H9 (cell line): Measurements from ENCODE around the gene TPP1. TPM values are rescaled to one million over a fixed set of nuclear protein-coding genes. Genes with fewer than 3 reads are reported as not detected.
A peak's percentile ranks its signal among the peaks of the same experiment; 100 is the strongest.

Experiments
- DNase-seq: peaks from one replicate; pipeline ENCODE4 v3.0.0-alpha.2; 2017
- H2AFZ ChIP-seq: one replicate; pipeline ENCODE4 v1.6.1; 2013; ENCODE audit warnings: mild to moderate bottlenecking, low read length, control low read depth, moderate library complexity
- H2AK5ac ChIP-seq: 2 replicates; pipeline ENCODE4 v1.6.1; 2013; ENCODE audit warnings: low read length, control low read depth, mixed read lengths; ENCODE audit not compliant: insufficient read length
- H2BK120ac ChIP-seq: one replicate; pipeline ENCODE4 v1.6.1; 2013; ENCODE audit warnings: low read depth, mild to moderate bottlenecking, low read length, control low read depth, inconsistent platforms; ENCODE audit not compliant: poor library complexity, severe bottlenecking
- H2BK12ac ChIP-seq: 2 replicates; pipeline ENCODE4 v1.6.1; 2013; ENCODE audit warnings: low read length, control low read depth, mixed read lengths, low read depth; ENCODE audit not compliant: insufficient read length
- H2BK15ac ChIP-seq: 2 replicates; pipeline ENCODE4 v1.6.1; 2013; ENCODE audit warnings: low read depth, low read length, control low read depth
- H2BK20ac ChIP-seq: one replicate; pipeline ENCODE4 v1.6.1; 2013; ENCODE audit warnings: low read depth, mild to moderate bottlenecking, low read length, control low read depth, inconsistent platforms; ENCODE audit not compliant: poor library complexity, severe bottlenecking
- H2BK5ac ChIP-seq: 2 replicates; pipeline ENCODE4 v1.6.1; 2013; ENCODE audit warnings: low read length, control low read depth, mixed read lengths; ENCODE audit not compliant: insufficient read length
- H3K14ac ChIP-seq: 2 replicates; pipeline ENCODE4 v1.6.1; 2013; ENCODE audit warnings: low read length, control low read depth; ENCODE audit not compliant: insufficient read depth
- H3K18ac ChIP-seq: 2 replicates; pipeline ENCODE4 v1.6.1; 2013; ENCODE audit warnings: low read depth, mild to moderate bottlenecking, mixed read lengths, low read length, control low read depth; ENCODE audit not compliant: insufficient read length
- H3K23ac ChIP-seq: 2 replicates; pipeline ENCODE4 v1.6.1; 2013; ENCODE audit warnings: low read length, control low read depth, mixed read lengths, low read depth; ENCODE audit not compliant: insufficient read length
- H3K23me2 ChIP-seq: 2 replicates; pipeline ENCODE4 v1.6.1; 2013; ENCODE audit warnings: low read depth, mild to moderate bottlenecking, mixed read lengths, low read length, control low read depth; ENCODE audit not compliant: insufficient read length, poor library complexity, severe bottlenecking
- H3K27ac ChIP-seq: 2 replicates; pipeline ENCODE4 v1.5.1; 2013; ENCODE audit warnings: low read length, control low read depth, mixed read lengths, low read depth; ENCODE audit not compliant: insufficient read length
- H3K27me3 ChIP-seq: 2 replicates; pipeline ENCODE4 v1.6.1; 2013; ENCODE audit warnings: low read length, control low read depth, inconsistent platforms; ENCODE audit not compliant: insufficient read depth
- H3K4ac ChIP-seq: 2 replicates; pipeline ENCODE4 v1.6.1; 2013; ENCODE audit warnings: low read depth, mild to moderate bottlenecking, control low read depth, inconsistent platforms, low read length, moderate library complexity
- H3K4me1 ChIP-seq: 2 replicates; pipeline ENCODE4 v1.6.1; 2013; ENCODE audit warnings: low read length, control low read depth, inconsistent platforms; ENCODE audit not compliant: insufficient read depth
- H3K4me2 ChIP-seq: 2 replicates; pipeline ENCODE4 v1.6.1; 2013; ENCODE audit warnings: low read length, control low read depth, mixed read lengths; ENCODE audit not compliant: insufficient read length, insufficient read depth
- H3K56ac ChIP-seq: 2 replicates; pipeline ENCODE4 v1.6.1; 2013; ENCODE audit warnings: low read depth, mild to moderate bottlenecking, mixed read lengths, low read length, control low read depth; ENCODE audit not compliant: insufficient read length
- H3K79me1 ChIP-seq: 2 replicates; pipeline ENCODE4 v1.6.1; 2013; ENCODE audit warnings: low read depth, mild to moderate bottlenecking, moderate library complexity, low read length, control low read depth, inconsistent platforms; ENCODE audit not compliant: insufficient read depth, poor library complexity, severe bottlenecking
- H3K79me2 ChIP-seq: 2 replicates; pipeline ENCODE4 v1.6.1; 2013; ENCODE audit warnings: low read length, control low read depth, inconsistent platforms; ENCODE audit not compliant: insufficient read depth
- H3K9ac ChIP-seq: 2 replicates; pipeline ENCODE4 v1.6.1; 2013; ENCODE audit warnings: low read length, control low read depth, mixed read lengths; ENCODE audit not compliant: insufficient read length; ENCODE audit errors: extremely low read depth
- H3K9me3 ChIP-seq: one replicate; pipeline ENCODE4 v1.6.1; 2013; ENCODE audit warnings: low read depth, low read length, inconsistent platforms; ENCODE audit not compliant: control insufficient read depth
- H3T11ph ChIP-seq: one replicate; pipeline ENCODE4 v1.6.1; 2013; ENCODE audit warnings: mild to moderate bottlenecking, low read length, control low read depth, inconsistent platforms
- H4K20me1 ChIP-seq: one replicate; pipeline ENCODE4 v1.6.1; 2013; ENCODE audit not compliant: control insufficient read depth, insufficient read length, insufficient read depth
- H4K5ac ChIP-seq: 2 replicates; pipeline ENCODE4 v1.6.1; 2013; ENCODE audit warnings: low read depth, mild to moderate bottlenecking, mixed read lengths, low read length, control low read depth; ENCODE audit not compliant: insufficient read length
- H4K8ac ChIP-seq: replicated peaks from 2 replicates; pipeline ENCODE4 v1.6.1; 2013; ENCODE audit warnings: low read length, control low read depth, mixed read lengths, low read depth; ENCODE audit not compliant: insufficient read length
- H4K91ac ChIP-seq: 2 replicates; pipeline ENCODE4 v1.6.1; 2013; ENCODE audit warnings: low read depth, mild to moderate bottlenecking, moderate library complexity, mixed read lengths, low read length, control low read depth; ENCODE audit not compliant: insufficient read length
- H3K27ac Mint-ChIP-seq, 3 experiments: 2 replicates in 2 of 3; 3 replicates in 1 of 3; pipeline ENCODE4 v1.8.0; 2020 to 2021; ENCODE audit warnings: mixed read lengths in 3 of 3, mild to moderate bottlenecking in 1 of 3, moderate library complexity in 1 of 3
- H3K27me3 Mint-ChIP-seq: 2 replicates; pipeline ENCODE4 v1.8.0; 2021; ENCODE audit warnings: low read depth, mild to moderate bottlenecking, moderate library complexity, mixed read lengths
- H3K36me3 Mint-ChIP-seq, 3 experiments: 2 replicates in 2 of 3; 3 replicates in 1 of 3; pipeline ENCODE4 v1.8.0; 2020 to 2021; ENCODE audit warnings: low read depth in 3 of 3, mixed read lengths in 3 of 3; ENCODE audit not compliant: insufficient read depth in 1 of 3
- H3K4me1 Mint-ChIP-seq, 2 experiments: 2 replicates each; pipeline ENCODE4 v1.8.0; 2020; ENCODE audit warnings: mixed read lengths in 2 of 2
- H3K4me3 Mint-ChIP-seq, 2 experiments: 2 replicates in 1 of 2; 3 replicates in 1 of 2; pipeline ENCODE4 v1.8.0; 2020 to 2021; ENCODE audit warnings: mild to moderate bottlenecking in 2 of 2, mixed read lengths in 2 of 2, moderate library complexity in 1 of 2
- H3K9me3 Mint-ChIP-seq, 2 experiments: 2 replicates in 1 of 2; 3 replicates in 1 of 2; pipeline ENCODE4 v1.8.0; 2020; ENCODE audit warnings: mild to moderate bottlenecking in 2 of 2, mixed read lengths in 2 of 2, moderate library complexity in 1 of 2
- WGBS: extraction: QIAGEN DNeasy Blood & Tissue Kit; methylation state at CpG from one replicate; pipeline ENCODE4 v1.1.7; 2013; ENCODE audit warnings: missing lambda C conversion rate, low lambda C conversion rate, mixed read lengths; ENCODE audit not compliant: insufficient read length; ENCODE audit errors: extremely low coverage; 5-methylcytosine and 5-hydroxymethylcytosine counted together
- total RNA-seq: library from RNA; stranded (reverse); gene quantifications from 2 replicates; pipeline ENCODE4 v1.2.1, GENCODE V29; 2021
- TF ChIP-seq, protein P1 (sequence below): fragments of 200-600 bp; sonication (generic); conservative IDR thresholded peaks from 3 replicates; pipeline ENCODE4 v1.8.0; 2021; ENCODE audit warnings: antibody characterized with exemption, mild to moderate bottlenecking

Gene TPP1
- total RNA-seq, 1 experiment from 2014 or later = 37.2 TPM

DNA sequence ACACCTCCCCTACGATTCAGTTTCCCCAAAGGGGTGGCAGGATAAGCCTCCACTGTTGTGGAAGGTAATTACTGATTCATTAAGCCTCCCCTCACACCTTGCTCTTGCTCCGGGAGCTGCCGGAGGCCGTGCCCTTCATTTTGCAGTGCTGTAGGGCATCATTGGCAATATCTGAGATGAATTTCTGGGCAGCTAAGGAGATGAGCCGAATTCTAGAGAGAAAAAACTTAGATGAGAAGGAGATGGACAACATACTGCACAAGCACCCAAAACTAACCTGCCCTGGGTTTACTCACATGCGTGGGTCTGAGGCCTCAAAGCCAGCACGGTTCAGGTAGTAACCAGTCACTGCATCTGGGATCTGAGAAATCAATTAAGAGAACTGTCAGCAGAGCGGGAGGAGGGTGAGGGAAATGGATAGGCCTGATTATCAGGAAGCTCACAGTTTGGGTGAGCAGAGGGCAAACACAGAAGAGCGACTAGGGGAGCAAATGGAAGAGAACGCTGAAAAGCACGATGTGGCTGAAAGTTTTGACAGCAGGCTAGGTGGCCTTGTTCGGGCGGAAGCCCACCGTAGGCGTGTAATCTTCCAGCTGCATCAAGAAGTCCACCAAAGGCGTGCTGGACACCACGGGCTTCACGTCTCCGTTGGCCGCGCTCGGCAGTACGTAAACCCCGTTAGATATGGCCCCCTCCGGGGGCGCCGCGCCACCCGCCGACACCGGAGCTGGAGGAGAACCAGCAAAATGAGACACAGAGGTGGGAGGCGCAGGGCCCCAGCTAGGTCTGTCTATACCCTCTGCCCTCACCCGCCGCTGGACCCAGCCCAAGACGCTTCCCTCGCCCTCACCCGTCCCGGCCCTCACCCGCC, 7.9 kb downstream of the TPP1 start:
- no peak overlapping the region for H2BK15ac ChIP-seq
- peak overlapping the region; percentile 75 for H3K4me2 ChIP-seq
- H3K18ac ChIP-seq = peak overlapping the region; percentile 84
- H3T11ph ChIP-seq = no peak overlapping the region
- Mint-ChIP-seq H3K4me1 (peaks cover 20 to 21% of the 10 kb centered on the region in 2 experiments), H3K36me3 (peaks cover 33 to 58% (median 57%) of the 10 kb centered on the region in 3 experiments; a peak in 6 of 7 replicates), H3K27me3 (no peaks in the 10 kb centered on the region; the same call in 1 of the 2 replicates), H3K27ac (peak overlapping the region; percentile 61 to 96 (median 90); a peak in 6 of 7 replicates), H3K4me3 (peak overlapping the region; percentile 83 to 88), H3K9me3 (no peaks in the 10 kb centered on the region)
- no peaks in the 10 kb centered on the region; the same call in 1 of the 2 replicates for H3K4me1 ChIP-seq
- no peak overlapping the region for H2BK12ac ChIP-seq
- H3K56ac ChIP-seq = no peak overlapping the region
- no peak overlapping the region for H4K91ac ChIP-seq
- TF ChIP-seq, protein P1, sequence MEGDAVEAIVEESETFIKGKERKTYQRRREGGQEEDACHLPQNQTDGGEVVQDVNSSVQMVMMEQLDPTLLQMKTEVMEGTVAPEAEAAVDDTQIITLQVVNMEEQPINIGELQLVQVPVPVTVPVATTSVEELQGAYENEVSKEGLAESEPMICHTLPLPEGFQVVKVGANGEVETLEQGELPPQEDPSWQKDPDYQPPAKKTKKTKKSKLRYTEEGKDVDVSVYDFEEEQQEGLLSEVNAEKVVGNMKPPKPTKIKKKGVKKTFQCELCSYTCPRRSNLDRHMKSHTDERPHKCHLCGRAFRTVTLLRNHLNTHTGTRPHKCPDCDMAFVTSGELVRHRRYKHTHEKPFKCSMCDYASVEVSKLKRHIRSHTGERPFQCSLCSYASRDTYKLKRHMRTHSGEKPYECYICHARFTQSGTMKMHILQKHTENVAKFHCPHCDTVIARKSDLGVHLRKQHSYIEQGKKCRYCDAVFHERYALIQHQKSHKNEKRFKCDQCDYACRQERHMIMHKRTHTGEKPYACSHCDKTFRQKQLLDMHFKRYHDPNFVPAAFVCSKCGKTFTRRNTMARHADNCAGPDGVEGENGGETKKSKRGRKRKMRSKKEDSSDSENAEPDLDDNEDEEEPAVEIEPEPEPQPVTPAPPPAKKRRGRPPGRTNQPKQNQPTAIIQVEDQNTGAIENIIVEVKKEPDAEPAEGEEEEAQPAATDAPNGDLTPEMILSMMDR = no peak
- no peaks in the 10 kb centered on the region for H3K79me1 ChIP-seq
- peaks cover 12% of the 10 kb centered on the region for H3K23me2 ChIP-seq
- WGBS = no CpG with 5 or more reads among the region's 39 CpGs
- no peaks in the 10 kb centered on the region for H3K9me3 ChIP-seq
- no peak overlapping the region for H2BK5ac ChIP-seq
- no peak overlapping the region for H3K23ac ChIP-seq
- no peak overlapping the region for H2BK20ac ChIP-seq
- H4K20me1 ChIP-seq = no peaks in the 10 kb centered on the region
- H2AFZ ChIP-seq = no peak overlapping the region
- no peak overlapping the region for H4K5ac ChIP-seq
- H4K8ac ChIP-seq = no peak overlapping the region
- H3K27ac ChIP-seq = no peak overlapping the region
- peak overlapping the region; percentile 87; the same call in 1 of the 2 replicates for H3K14ac ChIP-seq
- H3K27me3 ChIP-seq = no peaks in the 10 kb centered on the region
- no peaks in the 10 kb centered on the region for H3K79me2 ChIP-seq
- H2AK5ac ChIP-seq = no peak overlapping the region
- no peak overlapping the region for H2BK120ac ChIP-seq
- H3K4ac ChIP-seq = no peak overlapping the region
- peak overlapping the region; percentile 75 for H3K9ac ChIP-seq
- DNase-seq = peak; percentile 27
